Liver (tissue), 9 donors: ENCODE results near the gene FADS6. TPM values are rescaled to one million over a fixed set of nuclear protein-coding genes. Genes with fewer than 3 reads are reported as not detected.

Experiments used
- DNase-seq: peaks from one replicate; pipeline ENCODE4 v3.0.0-alpha.2; 2017; ENCODE audit warnings: low spot score
- H3K27ac ChIP-seq, 2 donors: one replicate each; pipeline ENCODE4 v1.7.0; 2013; ENCODE audit warnings: inconsistent platforms in 2 of 2, low read length in 2 of 2, control low read depth in 1 of 2, low read depth in 1 of 2, mild to moderate bottlenecking in 1 of 2
- H3K27me3 ChIP-seq, 4 donors: one replicate each; pipeline versions ENCODE4 v1.6.1 to v1.7.0; 2013; ENCODE audit warnings: low read length in 3 of 4, inconsistent platforms in 1 of 4, mild to moderate bottlenecking in 1 of 4, moderate library complexity in 1 of 4; ENCODE audit not compliant: control insufficient read depth in 4 of 4, insufficient read depth in 4 of 4
- H3K36me3 ChIP-seq, 4 donors: one replicate each; pipeline versions ENCODE4 v1.6.1 to v1.7.0; 2013; ENCODE audit warnings: low read length in 3 of 4, mild to moderate bottlenecking in 3 of 4, low read depth in 1 of 4, moderate library complexity in 1 of 4; ENCODE audit not compliant: control insufficient read depth in 4 of 4, insufficient read depth in 3 of 4
- H3K4me1 ChIP-seq, 4 donors: one replicate each; pipeline versions ENCODE4 v1.6.1 to v1.7.0; 2013; ENCODE audit warnings: low read length in 3 of 4, mild to moderate bottlenecking in 3 of 4, moderate library complexity in 1 of 4; ENCODE audit not compliant: control insufficient read depth in 4 of 4, insufficient read depth in 4 of 4
- H3K4me3 ChIP-seq, 3 donors: one replicate each; pipeline versions ENCODE4 v1.6.1 to v1.7.0; 2013; ENCODE audit warnings: low read length in 3 of 3, control low read depth in 1 of 3, low read depth in 1 of 3, mild to moderate bottlenecking in 1 of 3
- H3K9ac ChIP-seq, 2 donors: one replicate each; pipeline ENCODE4 v1.7.0; 2013; ENCODE audit warnings: low read length in 2 of 2, mild to moderate bottlenecking in 2 of 2, moderate library complexity in 2 of 2, control low read depth in 1 of 2, low read depth in 1 of 2
- H3K9me3 ChIP-seq, 4 donors: one replicate each; pipeline versions ENCODE4 v1.6.1 to v1.7.0; 2013; ENCODE audit warnings: low read length in 3 of 4; ENCODE audit not compliant: control insufficient read depth in 4 of 4
- CTCF ChIP-seq: fragments of 150-350 bp; IDR thresholded peaks from 2 replicates; pipeline ENCODE4 v1.5.1; 2017; ENCODE audit warnings: improper control_type of control experiment, low read depth, low read length; ENCODE audit not compliant: missing input control
- EGR1 ChIP-seq, 2 donors: IDR thresholded peaks; 2 replicates each; pipeline ENCODE4 v1.6.1; 2016 to 2018; ENCODE audit warnings: antibody characterized with exemption in 2 of 2, low read depth in 2 of 2
- FOXA1 ChIP-seq: IDR thresholded peaks from 2 replicates; pipeline ENCODE4 v1.6.1; 2016; ENCODE audit warnings: antibody characterized with exemption
- GABPA ChIP-seq, 2 donors: IDR thresholded peaks in 1 of 2; conservative IDR thresholded peaks in 1 of 2; 2 replicates each; pipeline ENCODE4 v1.6.1; 2016; ENCODE audit warnings: antibody characterized with exemption in 2 of 2, mild to moderate bottlenecking in 1 of 2, moderate library complexity in 1 of 2
- HNF4A ChIP-seq, 2 donors: conservative IDR thresholded peaks; 2 replicates each; pipeline ENCODE4 v1.6.1; 2016; ENCODE audit warnings: antibody characterized with exemption in 2 of 2, mild to moderate bottlenecking in 2 of 2
- HNF4G ChIP-seq: IDR thresholded peaks from 2 replicates; pipeline ENCODE4 v1.6.1; 2016; ENCODE audit warnings: antibody characterized with exemption
- JUND ChIP-seq, 2 donors: IDR thresholded peaks; 2 replicates each; pipeline ENCODE4 v1.6.1; 2016; ENCODE audit warnings: antibody characterized with exemption in 2 of 2
- NR2F2 ChIP-seq: IDR thresholded peaks from 2 replicates; pipeline ENCODE4 v1.6.1; 2016; ENCODE audit warnings: antibody characterized with exemption
- RAD21 ChIP-seq, 2 donors: IDR thresholded peaks; 2 replicates each; pipeline ENCODE4 v1.6.1; 2016; ENCODE audit warnings: antibody characterized with exemption in 2 of 2, mild to moderate bottlenecking in 2 of 2
- RXRA ChIP-seq, 2 donors: IDR thresholded peaks; 2 replicates each; pipeline ENCODE4 v1.6.1; 2017 to 2018; ENCODE audit warnings: antibody characterized with exemption in 2 of 2, mild to moderate bottlenecking in 1 of 2
- SP1 ChIP-seq: IDR thresholded peaks from 2 replicates; pipeline ENCODE4 v1.6.1; 2018; ENCODE audit warnings: antibody characterized with exemption, mild to moderate bottlenecking
- TAF1 ChIP-seq: conservative IDR thresholded peaks from 2 replicates; pipeline ENCODE4 v1.6.1; 2016; ENCODE audit warnings: antibody characterized with exemption, mild to moderate bottlenecking
- YY1 ChIP-seq: IDR thresholded peaks from 2 replicates; pipeline ENCODE4 v1.6.1; 2016; ENCODE audit warnings: antibody characterized with exemption, mild to moderate bottlenecking
- WGBS: extraction: QIAGEN DNeasy Blood & Tissue Kit; methylation state at CpG from one replicate; pipeline ENCODE4 v1.1.7; 2013; 5-methylcytosine and 5-hydroxymethylcytosine counted together
- polyA plus RNA-seq, 2 donors: library from polyadenylated mRNA; stranded (reverse) in 1 of 2; unstranded in 1 of 2; fragments of 200-250 nt in 1 of 2; fragments of >200 nt in 1 of 2; fragmentation: Nextera tagmentation in 1 of 2; extraction: Ambion mirVana in 1 of 2; gene quantifications; one replicate each; pipeline versions ENCODE4 v1.2.1 to v1.2.3, GENCODE V29; 2013 to 2015
- total RNA-seq, 2 donors: library from RNA; depleted of rRNA; stranded (reverse); fragments of >200 nt; gene quantifications; one replicate each; pipeline ENCODE4 v1.2.3, GENCODE V29; 2014
- TF ChIP-seq, protein P1 (sequence below): IDR thresholded peaks from 2 replicates; pipeline ENCODE4 v1.6.1; 2016; ENCODE audit warnings: antibody characterized with exemption
- donor health status: healthy.
- donor health status: healthy.
- donor health status: healthy.
- donor health status: healthy.
- donor health status: healthy.

Gene FADS6
- total and polyA plus RNA-seq, 4 donors = 2.1 to 7.1 (median 4.2) TPM; not detected in 1

GRCh38 chr17:74922172-74922571, 28.7 kb upstream of the FADS6 start:
- DNase-seq = no peak
- TF ChIP-seq RXRA (IDR thresholded peaks at IDR 0.05) = no peak
- no peak for TF ChIP-seq HNF4A (conservative IDR thresholded peaks at IDR 0.05)
- no peak for TF ChIP-seq NR2F2
- no peak for TF ChIP-seq SP1
- no peak for TF ChIP-seq YY1
- TF ChIP-seq RAD21 (IDR thresholded peaks at IDR 0.05) = no peak
- TF ChIP-seq GABPA (IDR thresholded peaks at IDR 0.05 in 1 of 2, conservative IDR thresholded peaks at IDR 0.05 in 1 of 2) = no peak
- TF ChIP-seq FOXA1 = no peak
- TF ChIP-seq, protein P1, sequence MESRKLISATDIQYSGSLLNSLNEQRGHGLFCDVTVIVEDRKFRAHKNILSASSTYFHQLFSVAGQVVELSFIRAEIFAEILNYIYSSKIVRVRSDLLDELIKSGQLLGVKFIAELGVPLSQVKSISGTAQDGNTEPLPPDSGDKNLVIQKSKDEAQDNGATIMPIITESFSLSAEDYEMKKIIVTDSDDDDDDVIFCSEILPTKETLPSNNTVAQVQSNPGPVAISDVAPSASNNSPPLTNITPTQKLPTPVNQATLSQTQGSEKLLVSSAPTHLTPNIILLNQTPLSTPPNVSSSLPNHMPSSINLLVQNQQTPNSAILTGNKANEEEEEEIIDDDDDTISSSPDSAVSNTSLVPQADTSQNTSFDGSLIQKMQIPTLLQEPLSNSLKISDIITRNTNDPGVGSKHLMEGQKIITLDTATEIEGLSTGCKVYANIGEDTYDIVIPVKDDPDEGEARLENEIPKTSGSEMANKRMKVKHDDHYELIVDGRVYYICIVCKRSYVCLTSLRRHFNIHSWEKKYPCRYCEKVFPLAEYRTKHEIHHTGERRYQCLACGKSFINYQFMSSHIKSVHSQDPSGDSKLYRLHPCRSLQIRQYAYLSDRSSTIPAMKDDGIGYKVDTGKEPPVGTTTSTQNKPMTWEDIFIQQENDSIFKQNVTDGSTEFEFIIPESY = no peak
- Histone ChIP-seq H3K9ac (no peak overlapping the region), H3K27me3 (peaks cover 2 to 10% (median 5%) of the 10 kb centered on the region in 4 donors), H3K36me3 (no peaks in the 10 kb centered on the region), H3K9me3 (no peaks in the 10 kb centered on the region), H3K27ac (no peak overlapping the region), H3K4me3 (no peak overlapping the region), H3K4me1 (peaks cover 2 to 8% (median 6%) of the 10 kb centered on the region in 4 donors)
- 59% methylated on average over 6 of the region's 6 CpGs for WGBS

DNA sequence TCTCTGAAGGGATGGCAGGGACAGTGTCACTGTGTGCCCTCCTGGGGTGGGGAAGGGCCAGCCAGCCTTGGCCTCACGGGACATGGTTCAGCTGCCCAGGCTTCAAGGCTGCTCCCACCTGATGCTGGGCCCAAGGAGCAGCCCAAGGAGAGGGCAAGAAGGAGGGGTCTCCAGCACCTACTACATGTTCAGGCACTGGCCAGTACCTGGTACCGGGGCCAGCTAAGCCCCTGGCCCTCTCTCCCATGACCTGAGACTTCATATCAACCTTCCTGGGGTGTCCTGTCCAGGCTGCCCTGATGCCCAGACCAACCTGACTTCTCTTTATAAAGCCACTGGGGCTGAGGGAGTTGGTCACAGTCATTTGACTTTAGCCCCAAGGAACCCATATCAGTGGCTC, 28.3 kb upstream of the FADS6 start:
- Histone ChIP-seq H3K4me1 (peaks cover 2 to 8% (median 6%) of the 10 kb centered on the region in 4 donors), H3K4me3 (no peak overlapping the region), H3K9me3 (no peaks in the 10 kb centered on the region), H3K27ac (no peak overlapping the region), H3K27me3 (peaks cover 2 to 10% (median 5%) of the 10 kb centered on the region in 4 donors), H3K36me3 (no peaks in the 10 kb centered on the region), H3K9ac (no peak overlapping the region)
- 93% methylated on average over 2 of the region's 2 CpGs for whole genome bisulfite sequencing
- DNase-seq = no peak
- TF ChIP-seq FOXA1 (no peak), TAF1 (no peak), HNF4G (no peak), CTCF (no peak), JUND (IDR thresholded peaks at IDR 0.05) (no peak), YY1 (no peak), EGR1 (IDR thresholded peaks at IDR 0.05; ENCODE audit: low read depth in 2 of 2) (no peak), RAD21 (IDR thresholded peaks at IDR 0.05) (no peak)
- TF ChIP-seq, protein P1 = no peak
